CD4-positive, alpha-beta T cell treated with Interleukin-21 for 1 hour (primary cell): ENCODE data around the gene KCNJ10.

Experiments
- DNase-seq: peaks from one replicate; pipeline ENCODE4 v3.0.0-alpha.2; 2020

KCNJ10 gene

GRCh38 chr1:160020196-160020595 lies 49.8 kb downstream of the KCNJ10 start:
- no peak for DNase-seq

DNA sequence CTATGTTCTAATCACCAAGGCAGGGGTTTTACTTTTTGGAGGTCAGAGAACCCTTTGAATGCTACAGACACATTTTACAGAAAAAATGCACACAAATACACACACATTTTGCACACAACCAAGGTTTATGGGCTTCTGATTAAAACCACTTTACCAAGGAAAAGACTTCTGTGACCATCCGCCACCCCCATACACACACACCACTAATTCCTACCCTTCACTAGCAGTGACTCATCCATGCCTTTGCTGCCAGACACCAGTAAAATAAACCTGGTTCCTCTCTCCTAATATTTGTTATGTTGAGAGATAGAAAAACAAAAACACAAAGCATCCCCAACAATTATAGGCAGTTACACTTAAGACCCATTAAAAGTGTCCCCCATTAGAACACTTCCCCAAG lies 51.1 kb downstream of the KCNJ10 start:
- DNase-seq = no peak

DNA sequence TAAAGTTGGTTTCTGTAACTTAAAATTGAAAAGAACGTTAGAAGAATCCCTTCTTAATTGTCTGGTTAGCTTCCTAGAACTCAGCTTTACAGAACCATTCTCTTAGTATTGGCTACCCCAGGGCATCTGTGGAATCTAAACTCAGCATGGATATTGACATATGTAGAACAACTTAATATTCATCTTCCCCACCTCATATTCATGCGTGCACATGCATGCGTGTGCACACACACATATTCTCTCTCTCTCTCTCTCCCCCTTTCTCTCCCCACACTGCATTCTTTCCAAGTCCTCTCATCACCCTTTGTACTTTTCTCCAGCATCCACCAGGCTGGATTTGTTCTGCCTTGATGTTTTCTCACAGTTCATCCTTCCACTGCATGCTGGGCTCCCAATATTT lies 51.6 kb downstream of the KCNJ10 start:
- DNase-seq = no peak

DNA sequence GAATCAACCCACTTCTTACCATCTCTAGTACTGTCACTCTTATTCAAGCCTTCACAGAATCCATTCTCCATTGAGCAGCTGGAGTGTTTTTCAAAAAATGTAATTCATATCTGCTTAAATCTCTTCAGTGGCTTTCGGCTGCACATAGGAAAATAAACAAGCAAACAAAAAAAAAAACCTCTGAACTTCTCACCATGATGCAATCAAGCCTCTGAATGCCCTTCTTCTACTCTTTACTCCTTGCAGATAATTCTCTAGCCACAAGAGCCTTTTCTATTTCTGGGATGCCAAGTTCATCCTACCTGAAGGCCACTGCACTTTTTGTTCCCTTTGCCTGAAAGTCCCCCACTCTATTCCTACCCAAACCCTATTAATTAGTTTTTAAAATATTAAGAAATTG lies 52.4 kb downstream of the KCNJ10 start:
- DNase-seq = no peak

GRCh38 chr1:160011781-160012180 lies 58.2 kb downstream of the KCNJ10 start:
- DNase-seq = no peak

GRCh38 chr1:160009801-160010200 lies 60.2 kb downstream of the KCNJ10 start:
- DNase-seq = no peak

GRCh38 chr1:160009081-160009480 lies 60.9 kb downstream of the KCNJ10 start:
- DNase-seq = no peak

GRCh38 chr1:160007577-160008200 lies 62.3 kb downstream of the KCNJ10 start:
- peak; percentile 54 for DNase-seq

- peak; percentile 79 for DNase-seq
Measured at GRCh38 chr1:160006312-160006940, 63.5 kb downstream of the KCNJ10 start.

- DNase-seq = no peak
Measured at GRCh38 chr1:160005070-160005469, 64.9 kb downstream of the KCNJ10 start.

DNA sequence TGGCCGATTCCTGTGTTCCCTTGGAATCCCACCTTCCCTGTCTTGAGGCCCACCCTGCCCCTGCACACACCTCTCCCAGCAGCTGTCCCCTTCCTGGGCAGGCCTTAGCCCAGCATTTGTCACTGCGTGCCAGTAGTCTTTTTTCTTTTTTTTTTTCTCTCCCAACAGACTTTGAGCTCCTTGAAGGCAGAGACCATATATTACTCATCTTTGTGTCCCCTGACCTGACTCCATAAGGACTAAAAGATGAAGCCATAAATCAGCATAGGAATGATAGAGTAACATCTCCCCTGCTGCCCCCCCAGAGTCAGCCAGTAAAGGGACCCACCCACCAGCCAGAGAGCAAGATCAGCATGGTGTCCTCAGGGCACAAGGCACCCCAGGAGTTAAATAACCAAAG lies 65.5 kb downstream of the KCNJ10 start:
- no peak for DNase-seq

DNA sequence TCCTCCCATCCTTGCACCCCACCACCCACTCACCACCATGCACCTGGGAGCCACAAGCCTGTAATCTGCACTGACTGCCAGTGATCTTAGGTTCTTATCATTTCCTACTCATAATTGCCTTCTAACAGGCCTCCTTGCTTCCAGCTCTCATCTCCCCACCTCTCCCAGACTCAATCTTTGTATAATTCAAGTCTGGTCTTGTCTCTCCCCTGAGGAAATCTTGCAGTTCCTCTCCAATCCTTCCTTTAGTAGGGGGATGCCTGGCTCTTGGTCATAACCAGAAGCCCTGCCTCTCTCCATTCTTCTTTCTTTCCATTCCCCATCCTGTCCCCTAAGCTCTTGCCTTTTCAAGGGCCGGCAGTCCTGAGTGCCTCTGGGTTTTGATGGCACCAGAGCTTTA lies 66.0 kb downstream of the KCNJ10 start:
- DNase-seq = no peak

DNA sequence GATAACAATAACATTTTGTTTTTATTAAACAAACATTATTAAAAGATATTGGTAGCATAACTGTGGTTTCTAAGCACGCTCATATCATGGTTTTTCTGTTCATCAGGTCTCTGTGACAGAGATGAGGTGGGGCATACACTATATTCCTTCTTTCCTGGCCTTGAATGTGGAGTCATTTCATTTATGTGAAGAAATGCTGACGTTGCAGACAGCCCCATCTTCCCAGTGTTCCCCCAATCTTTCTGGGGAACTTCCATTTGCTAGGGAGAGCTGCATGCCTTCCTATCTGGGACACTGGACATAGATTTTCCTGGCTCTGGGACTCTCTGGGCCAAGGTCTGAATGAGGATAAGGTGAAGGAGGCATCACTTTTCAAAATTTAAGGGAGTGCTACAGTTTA lies 68.5 kb downstream of the KCNJ10 start:
- DNase-seq = no peak

DNA sequence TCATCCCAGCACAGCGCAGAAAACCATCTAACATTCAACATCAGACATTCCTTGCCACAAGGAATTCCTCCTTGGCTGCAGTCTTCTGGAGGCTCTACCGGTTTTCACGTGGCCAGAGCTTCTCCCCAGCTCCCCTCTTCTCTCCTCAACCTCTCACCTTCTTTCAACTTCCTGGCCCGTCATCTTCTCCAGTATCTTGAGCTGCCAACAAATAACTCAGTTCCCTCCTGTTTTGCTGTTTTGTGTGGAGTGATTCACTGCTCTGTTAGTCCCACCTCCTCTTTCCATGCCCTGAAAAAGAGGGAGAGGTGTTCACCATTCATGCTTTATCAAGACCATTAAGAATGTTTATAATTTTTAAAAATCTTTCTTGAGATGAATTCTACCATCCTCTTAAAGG lies 70.8 kb downstream of the KCNJ10 start:
- DNase-seq = no peak

- DNase-seq = no peak
Measured at GRCh38 chr1:159996653-159997052, 73.3 kb downstream of the KCNJ10 start.

- DNase-seq = no peak
Measured at GRCh38 chr1:159994896-159995295, 75.1 kb downstream of the KCNJ10 start.

DNA sequence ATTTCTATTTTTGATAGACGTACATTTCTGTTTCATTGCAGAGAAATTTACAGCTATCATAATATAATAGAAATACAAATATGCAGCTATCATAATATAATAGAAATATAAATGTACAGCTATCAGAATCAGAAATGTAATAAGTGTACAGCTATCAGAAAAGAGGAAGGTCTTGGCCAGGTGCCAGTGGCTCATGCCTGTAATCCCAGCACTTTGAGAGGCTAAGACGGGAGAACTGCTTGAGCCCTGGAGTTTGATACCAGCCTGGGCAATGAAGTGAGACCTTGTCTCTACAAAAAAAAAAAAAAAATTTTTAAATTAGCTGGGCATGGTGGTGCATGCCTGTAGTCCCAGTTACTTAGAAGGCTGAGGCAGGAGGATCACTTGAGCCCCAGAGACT lies 76.0 kb downstream of the KCNJ10 start:
- no peak for DNase-seq

GRCh38 chr1:159992161-159992560 lies 77.8 kb downstream of the KCNJ10 start:
- DNase-seq = no peak

GRCh38 chr1:159991513-159991912 lies 78.4 kb downstream of the KCNJ10 start:
- DNase-seq = peak; percentile 7

DNA sequence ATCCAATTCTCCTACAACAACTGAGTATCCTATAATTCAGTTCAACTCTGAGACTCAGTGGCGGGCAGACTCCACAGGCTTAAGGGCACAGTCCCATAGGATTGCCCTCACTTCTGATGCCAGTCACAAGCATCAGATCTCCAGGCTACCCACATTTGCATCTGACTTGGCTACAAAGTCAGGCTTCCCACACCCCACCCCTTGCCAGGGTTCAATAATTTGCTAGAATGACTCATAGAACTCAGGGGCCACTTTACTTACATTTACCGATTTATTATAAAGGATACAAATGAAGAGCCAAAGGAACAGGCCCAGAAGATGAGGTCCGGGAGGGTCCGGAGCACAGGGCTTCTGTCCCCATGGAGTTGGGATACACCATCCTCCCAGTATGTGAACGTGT lies 80.0 kb downstream of the KCNJ10 start:
- DNase-seq = no peak

GRCh38 chr1:159989581-159989980 lies 80.4 kb downstream of the KCNJ10 start:
- DNase-seq = no peak

GRCh38 chr1:159988006-159988405 lies 82.0 kb downstream of the KCNJ10 start:
- DNase-seq = no peak

GRCh38 chr1:159987186-159987585 lies 82.8 kb downstream of the KCNJ10 start:
- no peak for DNase-seq

DNA sequence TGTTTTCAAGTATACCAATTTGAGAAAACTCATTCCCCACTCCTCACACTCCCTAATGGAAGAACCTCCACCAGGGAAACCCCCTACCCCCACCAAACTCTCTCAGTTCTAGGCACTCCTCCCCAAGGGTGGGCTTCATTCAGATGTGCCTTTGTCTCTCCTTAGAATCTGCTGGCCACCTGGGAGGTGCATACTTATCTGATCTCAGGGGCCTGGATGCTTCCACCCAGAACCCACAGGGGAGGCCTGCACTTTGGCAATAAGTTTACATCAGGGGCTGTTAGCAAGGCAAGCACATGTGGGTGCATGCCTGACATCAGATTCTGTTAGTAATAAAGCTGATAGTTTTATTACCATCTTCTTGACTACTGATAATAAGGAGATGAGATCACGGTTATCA lies 83.4 kb downstream of the KCNJ10 start:
- no peak for DNase-seq

DNA sequence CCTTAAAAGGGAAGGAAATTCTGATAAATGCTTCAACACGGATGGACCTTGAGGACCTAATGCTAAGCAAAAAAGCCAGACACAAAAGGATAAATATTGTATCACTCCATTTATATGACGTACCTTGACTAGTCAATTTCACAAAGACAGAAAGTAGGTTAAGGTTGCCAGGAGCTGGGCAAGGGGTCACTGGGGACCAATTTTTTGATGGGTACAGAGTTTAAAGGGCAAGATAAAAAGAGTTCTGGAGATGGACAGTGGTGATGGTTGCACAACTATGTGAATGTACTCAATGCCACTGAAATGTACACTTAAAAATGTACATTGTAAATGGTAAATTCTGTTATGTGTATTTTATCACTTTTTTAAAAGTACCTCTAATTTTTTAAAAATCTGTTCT lies 83.9 kb downstream of the KCNJ10 start:
- DNase-seq = no peak
